Caco-2 (cell line): Measurements from ENCODE around the gene TMEM196. TPM values are rescaled to one million over a fixed set of nuclear protein-coding genes. Genes with fewer than 3 reads are reported as not detected.

Source experiments
- BruUV-seq: library from RNA; stranded (reverse); fragments of 400-500 nt; replicated peaks from 2 replicates; lab custom pipeline; 2021; lab: Mats Ljungman, UMichigan
- CTCF ChIA-PET: fragments of 300-600 bp; sonication (Branson Sonifier 250); formaldehyde crosslinking; loops from one replicate; lab custom pipeline; 2022; ENCODE audit warnings: antibody characterized with exemption; lab: Charles Lee
- POLR2A ChIA-PET: fragments of 300-600 bp; sonication (Branson Sonifier 250); formaldehyde crosslinking; loops from one replicate; lab custom pipeline; 2022; ENCODE audit warnings: antibody characterized with exemption; lab: Charles Lee
- DNase-seq, 2 experiments: peaks; one replicate each; pipeline versions ENCODE4 v3.0.0 to v3.0.0-alpha.2; 2020 to 2022
- H3K27me3 ChIP-seq: replicated peaks from 2 replicates; pipeline ENCODE4 v1.6.0; 2011; ENCODE audit warnings: low read length; ENCODE audit not compliant: control insufficient read depth, insufficient read depth
- H3K36me3 ChIP-seq: 2 replicates; pipeline ENCODE4 v1.5.1; 2011; ENCODE audit warnings: low read length; ENCODE audit not compliant: control insufficient read depth, insufficient read depth
- H3K4me1 ChIP-seq: fragments of 250-450 bp; sonication (Bioruptor Pico); 2 replicates; pipeline ENCODE4 v1.5.1; 2020; ENCODE audit warnings: mild to moderate bottlenecking
- H3K4me3 ChIP-seq: 2 replicates; pipeline ENCODE4 v1.5.1; 2011; ENCODE audit warnings: low read depth, mild to moderate bottlenecking, control low read depth, low read length
- H3K9me3 ChIP-seq: fragments of 250-450 bp; sonication (Bioruptor Pico); 2 replicates; pipeline ENCODE4 v1.5.1; 2020; ENCODE audit warnings: mild to moderate bottlenecking, moderate library complexity
- H3K27ac Mint-ChIP-seq: one replicate; pipeline ENCODE4 v1.8.0; 2022; ENCODE audit warnings: mixed read lengths; ENCODE audit not compliant: unreplicated experiment
- H3K27me3 Mint-ChIP-seq: one replicate; pipeline ENCODE4 v1.8.0; 2022; ENCODE audit warnings: mixed read lengths; ENCODE audit not compliant: insufficient read depth, unreplicated experiment
- H3K36me3 Mint-ChIP-seq: one replicate; pipeline ENCODE4 v1.8.0; 2022; ENCODE audit warnings: mild to moderate bottlenecking, mixed read lengths; ENCODE audit not compliant: insufficient read depth, unreplicated experiment
- H3K4me1 Mint-ChIP-seq: one replicate; pipeline ENCODE4 v1.8.0; 2022; ENCODE audit warnings: low read depth, mixed read lengths; ENCODE audit not compliant: unreplicated experiment
- H3K4me3 Mint-ChIP-seq: one replicate; pipeline ENCODE4 v1.8.0; 2022; ENCODE audit warnings: mild to moderate bottlenecking, moderate library complexity, mixed read lengths; ENCODE audit not compliant: unreplicated experiment
- H3K9me3 Mint-ChIP-seq: one replicate; pipeline ENCODE4 v1.8.0; 2022; ENCODE audit warnings: mixed read lengths; ENCODE audit not compliant: unreplicated experiment
- intact Hi-C: fragments of 100-400 bp; cut with micrococcal nuclease; formaldehyde crosslinking; loops from one replicate; pipeline ENCODE4 v1.10.0; 2022; ENCODE audit not compliant: unreplicated experiment
- total RNA-seq: library from RNA; stranded (reverse); gene quantifications from 2 replicates; pipeline ENCODE4 v1.2.3, GENCODE V29; 2022
- TF ChIP-seq, protein P1 (sequence below), 2 experiments: fragments of 200-600 bp in 1 of 2; IDR thresholded peaks; 1 replicate in 1 of 2; 2 replicates in 1 of 2; pipeline versions ENCODE4 v1.5.1 to v1.8.0; 2011 to 2022; ENCODE audit warnings: antibody characterized with exemption in 1 of 2, control low read depth in 1 of 2, inconsistent platforms in 1 of 2, low read depth in 1 of 2, low read length in 1 of 2, mild to moderate bottlenecking in 1 of 2, moderate library complexity in 1 of 2; ENCODE audit not compliant: insufficient read depth in 1 of 2, severe bottlenecking in 1 of 2, unreplicated experiment in 1 of 2

The TMEM196 gene
- total RNA-seq, 1 experiment from 2014 or later, result not detected

DNA sequence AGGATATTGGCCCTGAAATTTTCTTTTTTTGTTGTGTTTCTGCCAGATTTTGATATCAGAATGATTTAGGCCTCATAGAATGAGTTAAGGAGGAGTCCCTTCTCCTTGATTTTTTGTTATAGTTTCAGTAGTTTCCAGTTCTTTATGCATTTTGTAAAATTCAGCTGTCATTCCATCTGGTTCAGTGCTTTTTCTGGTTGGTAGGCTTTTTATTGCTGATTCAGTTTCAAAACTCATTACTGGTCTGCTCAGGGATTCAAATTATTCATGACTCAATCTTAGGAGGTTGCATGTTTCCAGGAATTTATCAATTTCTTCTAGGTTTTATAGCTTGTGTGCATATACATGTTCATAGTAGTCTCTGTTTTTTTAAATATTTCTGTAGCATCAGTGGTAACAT, 10.1 kb upstream of the TMEM196 start:
- H3K36me3 Mint-ChIP-seq, result no peaks in the 10 kb centered on the region
- Histone ChIP-seq H3K4me3 (no peak overlapping the region), H3K27me3 (no peaks in the 10 kb centered on the region), H3K9me3 (no peaks in the 10 kb centered on the region), H3K4me1 (no peaks in the 10 kb centered on the region), H3K36me3 (no peaks in the 10 kb centered on the region)
- H3K9me3 Mint-ChIP-seq, result no peaks in the 10 kb centered on the region
- no peak overlapping the region for H3K27ac Mint-ChIP-seq
- BruUV-seq, result no TSS peak
- TF ChIP-seq, protein P1, sequence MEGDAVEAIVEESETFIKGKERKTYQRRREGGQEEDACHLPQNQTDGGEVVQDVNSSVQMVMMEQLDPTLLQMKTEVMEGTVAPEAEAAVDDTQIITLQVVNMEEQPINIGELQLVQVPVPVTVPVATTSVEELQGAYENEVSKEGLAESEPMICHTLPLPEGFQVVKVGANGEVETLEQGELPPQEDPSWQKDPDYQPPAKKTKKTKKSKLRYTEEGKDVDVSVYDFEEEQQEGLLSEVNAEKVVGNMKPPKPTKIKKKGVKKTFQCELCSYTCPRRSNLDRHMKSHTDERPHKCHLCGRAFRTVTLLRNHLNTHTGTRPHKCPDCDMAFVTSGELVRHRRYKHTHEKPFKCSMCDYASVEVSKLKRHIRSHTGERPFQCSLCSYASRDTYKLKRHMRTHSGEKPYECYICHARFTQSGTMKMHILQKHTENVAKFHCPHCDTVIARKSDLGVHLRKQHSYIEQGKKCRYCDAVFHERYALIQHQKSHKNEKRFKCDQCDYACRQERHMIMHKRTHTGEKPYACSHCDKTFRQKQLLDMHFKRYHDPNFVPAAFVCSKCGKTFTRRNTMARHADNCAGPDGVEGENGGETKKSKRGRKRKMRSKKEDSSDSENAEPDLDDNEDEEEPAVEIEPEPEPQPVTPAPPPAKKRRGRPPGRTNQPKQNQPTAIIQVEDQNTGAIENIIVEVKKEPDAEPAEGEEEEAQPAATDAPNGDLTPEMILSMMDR (IDR thresholded peaks at IDR 0.05; ENCODE audit: insufficient read depth in 1 of 2, low read depth in 1 of 2, low read length in 1 of 2, severe bottlenecking in 1 of 2, unreplicated experiment in 1 of 2), result no peak
- no peak overlapping the region for H3K4me3 Mint-ChIP-seq
- ChIA-PET POLR2A (no interaction called here), CTCF (no interaction called here)
- no peak for DNase-seq
- intact Hi-C loops, result no loop called here
- H3K4me1 Mint-ChIP-seq, result no peaks in the 10 kb centered on the region
- H3K27me3 Mint-ChIP-seq, result no peaks in the 10 kb centered on the region

DNA sequence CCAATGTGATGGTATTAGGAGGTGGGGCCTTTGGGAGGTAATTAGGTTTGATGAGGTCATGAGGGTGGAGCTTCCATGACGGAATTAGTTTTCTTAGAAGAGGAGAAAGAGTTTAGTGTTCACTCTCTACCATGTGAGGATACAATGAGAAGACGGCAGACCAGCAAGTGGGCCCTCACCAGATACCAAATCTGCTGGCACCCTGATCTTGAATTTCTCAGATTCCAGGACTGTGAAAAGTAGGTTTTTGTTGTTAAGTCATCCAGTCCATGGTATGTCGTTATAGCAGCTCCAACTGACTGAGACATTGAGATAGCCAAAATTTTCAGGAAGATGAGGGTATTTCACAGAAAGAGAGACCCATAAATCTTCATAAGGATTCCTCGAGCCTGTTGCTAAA, 3.6 kb upstream of the TMEM196 start:
- POLR2A ChIA-PET, result no interaction called here
- intact Hi-C loops, result no loop called here
- no peak overlapping the region for H3K27ac Mint-ChIP-seq

DNA sequence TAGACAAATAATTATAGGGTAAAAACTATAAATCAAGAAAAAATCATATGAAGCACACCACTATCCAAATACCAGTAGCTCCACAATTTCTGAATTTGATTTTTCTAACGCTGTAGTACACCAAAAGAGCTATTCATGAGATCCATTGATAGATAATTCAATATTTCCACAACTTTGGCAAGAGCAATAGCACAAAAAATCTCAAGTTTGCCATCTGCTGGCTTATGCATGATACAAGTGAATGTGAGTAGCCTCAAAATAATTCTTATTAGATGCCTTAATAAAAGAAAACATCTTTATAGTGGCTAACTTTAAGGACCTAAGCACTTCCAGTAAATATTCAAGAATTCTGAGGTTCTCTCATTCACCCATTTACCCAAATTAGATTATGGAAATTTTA, 2.2 kb upstream of the TMEM196 start:
- no peak for DNase-seq
- BruUV-seq, result no TSS peak
- Mint-ChIP-seq H3K27ac (no peak overlapping the region), H3K9me3 (no peaks in the 10 kb centered on the region), H3K36me3 (no peaks in the 10 kb centered on the region), H3K27me3 (no peaks in the 10 kb centered on the region), H3K4me1 (no peaks in the 10 kb centered on the region), H3K4me3 (no peak overlapping the region)
- ChIA-PET CTCF (no interaction called here), POLR2A (no interaction called here)
- intact Hi-C loops, result no loop called here
- TF ChIP-seq, protein P1 (IDR thresholded peaks at IDR 0.05; ENCODE audit: insufficient read depth in 1 of 2, low read depth in 1 of 2, low read length in 1 of 2, severe bottlenecking in 1 of 2, unreplicated experiment in 1 of 2), result no peak
- H3K27me3 ChIP-seq, result no peaks in the 10 kb centered on the region
- no peaks in the 10 kb centered on the region for H3K9me3 ChIP-seq
- no peaks in the 10 kb centered on the region for H3K36me3 ChIP-seq
- H3K4me3 ChIP-seq, result no peak overlapping the region
- H3K4me1 ChIP-seq, result no peaks in the 10 kb centered on the region

More for the DNA sequence above, 3.6 kb upstream of the TMEM196 start:
- no peak for DNase-seq
- H3K4me1 Mint-ChIP-seq, result no peaks in the 10 kb centered on the region
- H3K9me3 ChIP-seq, result no peaks in the 10 kb centered on the region
- CTCF ChIA-PET, result no interaction called here
- no peaks in the 10 kb centered on the region for H3K9me3 Mint-ChIP-seq
- no peak overlapping the region for H3K4me3 Mint-ChIP-seq
- no peaks in the 10 kb centered on the region for H3K4me1 ChIP-seq
- no peak overlapping the region for H3K4me3 ChIP-seq
- H3K27me3 Mint-ChIP-seq, result no peaks in the 10 kb centered on the region
- TF ChIP-seq, protein P1 (IDR thresholded peaks at IDR 0.05; ENCODE audit: insufficient read depth in 1 of 2, low read depth in 1 of 2, low read length in 1 of 2, severe bottlenecking in 1 of 2, unreplicated experiment in 1 of 2), result no peak
- BruUV-seq, result no TSS peak
- H3K36me3 ChIP-seq, result no peaks in the 10 kb centered on the region
- no peaks in the 10 kb centered on the region for H3K27me3 ChIP-seq
- H3K36me3 Mint-ChIP-seq, result no peaks in the 10 kb centered on the region
